SK-N-SH (cell line): ENCODE data around the gene GYPA. TPM values are rescaled to one million over a fixed set of nuclear protein-coding genes. Genes with fewer than 3 reads are reported as not detected.
"Not testable (repeated sequence)": the region's sequence is repeated elsewhere in the genome, so short reads cannot be mapped to it uniquely, and the experiment has no call there.

Experiments used
- CTCF ChIA-PET: fragments of 300-600, 350-600 bp; formaldehyde crosslinking; extraction: SDS; loops from one replicate; lab custom pipeline; 2021; lab: Yijun Ruan, JAX
- POLR2A ChIA-PET: fragments of 350-600 bp; sonication (Branson Sonifier 250); formaldehyde crosslinking; extraction: SDS; loops from one replicate; lab custom pipeline; 2020; ENCODE audit warnings: antibody characterized with exemption, inconsistent platforms; lab: Yijun Ruan, JAX
- DNase-seq: peaks from one replicate; pipeline ENCODE4 v3.0.0; 2012
- H2AFZ ChIP-seq: fragments of 200-600 bp; sonication (generic); 2 replicates; pipeline ENCODE4 v1.8.1; 2016; ENCODE audit warnings: antibody characterized with exemption, mild to moderate bottlenecking, low read depth
- H3F3A ChIP-seq: fragments of 200-600 bp; sonication (generic); replicated peaks from 2 replicates; pipeline ENCODE3; 2016; ENCODE audit warnings: antibody characterized with exemption, mild to moderate bottlenecking; ENCODE audit not compliant: insufficient read depth
- H3K27ac ChIP-seq, 2 experiments: fragments of 200-500 bp in 1 of 2; fragments of 200-600 bp in 1 of 2; sonication (Bioruptor generic) in 1 of 2; sonication (generic), shearing (Covaris generic) in 1 of 2; 2 replicates each; pipeline versions ENCODE4 v1.5.1 to v1.6.1; 2014 to 2016; ENCODE audit warnings: low read depth in 2 of 2, inconsistent platforms in 1 of 2, low read length in 1 of 2, mild to moderate bottlenecking in 1 of 2, mixed read lengths in 1 of 2
- H3K27me3 ChIP-seq: fragments of 200-600 bp; sonication (generic), shearing (Covaris generic); 2 replicates; pipeline ENCODE4 v1.6.1; 2016; ENCODE audit warnings: mixed run types; ENCODE audit not compliant: insufficient read depth
- H3K36me3 ChIP-seq, 2 experiments: fragments of 200-500 bp in 1 of 2; fragments of 200-600 bp in 1 of 2; sonication (Bioruptor generic) in 1 of 2; sonication (generic) in 1 of 2; replicated peaks in 1 of 2; 2 replicates each; pipeline versions ENCODE3 to v1.5.1; 2014 to 2016; ENCODE audit warnings: low read length in 1 of 2, mild to moderate bottlenecking in 1 of 2; ENCODE audit not compliant: insufficient read depth in 2 of 2, control insufficient read depth in 1 of 2
- H3K4me1 ChIP-seq, 2 experiments: fragments of 200-500 bp in 1 of 2; fragments of 200-600 bp in 1 of 2; sonication (Bioruptor generic) in 1 of 2; sonication (generic), shearing (Covaris generic) in 1 of 2; 2 replicates each; pipeline versions ENCODE4 v1.5.1 to v1.6.1; 2014 to 2016; ENCODE audit warnings: low read depth in 1 of 2, low read length in 1 of 2, mixed run types in 1 of 2; ENCODE audit not compliant: insufficient read depth in 2 of 2, control insufficient read depth in 1 of 2
- H3K4me2 ChIP-seq: fragments of 200-600 bp; sonication (generic), shearing (Covaris generic); 2 replicates; pipeline ENCODE4 v1.6.1; 2017; ENCODE audit warnings: mixed run types
- H3K4me3 ChIP-seq, 2 experiments: fragments of 200-500 bp in 1 of 2; fragments of 200-600 bp in 1 of 2; sonication (Bioruptor generic) in 1 of 2; sonication (generic), shearing (Covaris generic) in 1 of 2; 2 replicates each; pipeline versions ENCODE4 v1.5.1 to v1.8.1; 2014 to 2016; ENCODE audit warnings: low read depth in 2 of 2, inconsistent platforms in 1 of 2, low read length in 1 of 2, mild to moderate bottlenecking in 1 of 2, mixed read lengths in 1 of 2, moderate library complexity in 1 of 2
- H3K79me2 ChIP-seq: fragments of 200-600 bp; sonication (generic); 2 replicates; pipeline ENCODE4 v1.8.1; 2017; ENCODE audit warnings: mild to moderate bottlenecking; ENCODE audit not compliant: insufficient read depth
- H3K9ac ChIP-seq: fragments of 200-600 bp; sonication (generic); 2 replicates; pipeline ENCODE4 v1.6.1; 2017; ENCODE audit warnings: mixed run types
- H3K9me2 ChIP-seq: fragments of 200-600 bp; sonication (generic); 2 replicates; pipeline ENCODE4 v1.6.1; 2017; ENCODE audit warnings: mixed run types
- H3K9me3 ChIP-seq: fragments of 200-600 bp; sonication (generic); 2 replicates; pipeline ENCODE4 v1.6.1; 2017; ENCODE audit warnings: mixed run types, mild to moderate bottlenecking, moderate library complexity
- H4K20me1 ChIP-seq: fragments of 200-600 bp; sonication (generic); 2 replicates; pipeline ENCODE4 v1.6.1; 2017; ENCODE audit warnings: mild to moderate bottlenecking, mixed run types; ENCODE audit not compliant: insufficient read depth
- CHD2 ChIP-seq: fragments of 150-350 bp; IDR thresholded peaks from 2 replicates; pipeline ENCODE4 v1.6.1; 2018; ENCODE audit warnings: low read length; ENCODE audit not compliant: partially characterized antibody
- EP300 ChIP-seq, 2 experiments: IDR thresholded peaks; 2 replicates each; pipeline versions ENCODE4 v1.4.0 to v1.6.1; 2012; ENCODE audit warnings: borderline replicate concordance in 1 of 2, low read depth in 1 of 2, low read length in 1 of 2
- GABPA ChIP-seq: IDR thresholded peaks from 2 replicates; pipeline ENCODE4 v1.4.0; 2012; ENCODE audit warnings: low read depth, mild to moderate bottlenecking
- GATA2 ChIP-seq: sonication (generic); formaldehyde crosslinking; IDR thresholded peaks from 2 replicates; pipeline ENCODE4 v1.5.0; 2020; ENCODE audit warnings: mild to moderate bottlenecking, missing genetic modification reagents
- NRF1 ChIP-seq: IDR thresholded peaks from 2 replicates; pipeline ENCODE4 v1.6.1; 2012; ENCODE audit warnings: low read depth, mild to moderate bottlenecking, low read length
- POLR2AphosphoS5 ChIP-seq: IDR thresholded peaks from 2 replicates; pipeline ENCODE4 v1.6.1; 2012; ENCODE audit warnings: low read depth, low read length
- RAD21 ChIP-seq: IDR thresholded peaks from 2 replicates; pipeline ENCODE4 v1.6.1; 2012; ENCODE audit warnings: mild to moderate bottlenecking, low read length
- RCOR1 ChIP-seq: fragments of 150-350 bp; IDR thresholded peaks from 2 replicates; pipeline ENCODE4 v1.6.1; 2017; ENCODE audit warnings: antibody characterized with exemption, low read length
- REST ChIP-seq: IDR thresholded peaks from 2 replicates; pipeline ENCODE4 v1.6.1; 2012; ENCODE audit warnings: mild to moderate bottlenecking, low read depth, low read length, moderate library complexity
- RXRA ChIP-seq: IDR thresholded peaks from 2 replicates; pipeline ENCODE4 v1.4.0; 2012; ENCODE audit warnings: low read depth, mild to moderate bottlenecking, borderline replicate concordance
- TAF1 ChIP-seq: IDR thresholded peaks from 2 replicates; pipeline ENCODE4 v1.6.1; 2012; ENCODE audit warnings: low read depth, mild to moderate bottlenecking, low read length, moderate library complexity, borderline replicate concordance
- YY1 ChIP-seq: IDR thresholded peaks from 2 replicates; pipeline ENCODE4 v1.4.0; 2012; ENCODE audit warnings: low read depth, mild to moderate bottlenecking
- WGBS: methylation state at CpG from one replicate; pipeline ENCODE4 v1.1.6; 2017; ENCODE audit warnings: low lambda C conversion rate; 5-methylcytosine and 5-hydroxymethylcytosine counted together
- polyA plus RNA-seq, 3 experiments: library from polyadenylated mRNA; depleted of rRNA; stranded (reverse); fragments of >200 nt; gene quantifications; 2 replicates each; pipeline ENCODE4 v1.2.3, GENCODE V29; 2012
- TF ChIP-seq, protein P1 (sequence below): IDR thresholded peaks from 2 replicates; pipeline ENCODE4 v1.4.0; 2012; ENCODE audit warnings: low read depth
- TF ChIP-seq, protein P2 (sequence below): IDR thresholded peaks from 2 replicates; pipeline ENCODE4 v1.4.0; 2012; ENCODE audit warnings: low read depth, borderline replicate concordance

GYPA gene
- polyA plus RNA-seq (2012; rRNA removed) = not detected in 2 replicates
- polyA plus RNA-seq (2012; cell fraction: cytosol; rRNA removed) = not detected in 2 replicates
- polyA plus RNA-seq (2012; cell fraction: nucleus; rRNA removed) = not detected in 2 replicates

DNA sequence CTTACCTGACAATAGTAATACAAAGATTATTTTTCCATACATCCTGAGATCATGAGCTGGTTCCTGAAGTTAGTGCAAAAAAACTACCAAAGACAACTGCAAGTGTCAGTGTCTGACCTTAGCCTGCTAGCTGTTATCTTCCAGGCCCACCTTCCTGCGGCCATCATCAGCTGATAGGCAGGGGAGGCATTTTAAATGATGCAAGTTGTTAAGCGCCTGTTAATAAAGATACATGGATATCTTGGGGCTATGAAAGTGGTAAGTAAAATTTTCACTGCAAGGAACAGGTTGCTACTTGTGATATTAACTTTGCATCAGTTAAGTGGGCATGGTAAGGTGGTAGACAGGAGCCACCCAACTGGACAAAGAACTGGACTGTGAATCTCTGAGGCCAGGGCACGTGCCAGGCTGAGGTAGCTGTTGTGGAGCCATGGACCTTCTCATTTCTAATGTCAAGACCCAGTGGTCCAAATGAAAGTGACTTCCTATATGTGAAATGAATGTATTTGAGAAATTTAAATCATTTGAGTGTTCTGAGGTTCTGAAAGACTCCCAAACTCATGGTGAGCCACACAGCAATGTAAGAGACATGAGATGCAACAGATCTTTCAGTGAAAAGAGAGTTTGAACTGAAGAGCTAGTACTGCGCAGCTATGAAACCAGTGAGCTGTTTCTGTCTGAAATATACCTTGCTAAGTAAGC, at the start of gene GYPA:
Gene GYPA, minus strand, starts transcription at position 125 of the 702 bp plus-strand sequence. Its CDS starts 83 bp downstream, at position 42.
- H2AFZ ChIP-seq, CTCF ChIA-PET, H3K27me3 ChIP-seq, H3K4me1 ChIP-seq, H4K20me1 ChIP-seq, H3K4me2 ChIP-seq, DNase-seq, H3K79me2 ChIP-seq, H3K9me3 ChIP-seq, H3K9me2 ChIP-seq, H3K4me3 ChIP-seq, POLR2A ChIA-PET, H3K9ac ChIP-seq, H3K27ac ChIP-seq, H3F3A ChIP-seq, H3K36me3 ChIP-seq: not testable (repeated sequence)
- WGBS = 17% methylated on average over 4 of the region's 4 CpGs

GRCh38 chr4:144190009-144190408, 49.5 kb upstream of the GYPA start:
- H3K27ac ChIP-seq = no peak overlapping the region
- H3K4me2 ChIP-seq = no peak overlapping the region
- TF ChIP-seq GABPA = no peak
- TF ChIP-seq NRF1 = no peak
- no peak for TF ChIP-seq YY1
- no peak for TF ChIP-seq CHD2
- TF ChIP-seq REST = no peak
- TF ChIP-seq, protein P1, sequence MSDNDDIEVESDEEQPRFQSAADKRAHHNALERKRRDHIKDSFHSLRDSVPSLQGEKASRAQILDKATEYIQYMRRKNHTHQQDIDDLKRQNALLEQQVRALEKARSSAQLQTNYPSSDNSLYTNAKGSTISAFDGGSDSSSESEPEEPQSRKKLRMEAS = no peak
- TF ChIP-seq GATA2 (CRISPR knock-in tag) = no peak
- no peak for TF ChIP-seq POLR2AphosphoS5
- TF ChIP-seq, protein P2, sequence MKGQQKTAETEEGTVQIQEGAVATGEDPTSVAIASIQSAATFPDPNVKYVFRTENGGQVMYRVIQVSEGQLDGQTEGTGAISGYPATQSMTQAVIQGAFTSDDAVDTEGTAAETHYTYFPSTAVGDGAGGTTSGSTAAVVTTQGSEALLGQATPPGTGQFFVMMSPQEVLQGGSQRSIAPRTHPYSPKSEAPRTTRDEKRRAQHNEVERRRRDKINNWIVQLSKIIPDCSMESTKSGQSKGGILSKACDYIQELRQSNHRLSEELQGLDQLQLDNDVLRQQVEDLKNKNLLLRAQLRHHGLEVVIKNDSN = no peak
- TF ChIP-seq RXRA = no peak
- TF ChIP-seq RCOR1 = no peak
- no peak for TF ChIP-seq RAD21
- TF ChIP-seq TAF1 = no peak
- TF ChIP-seq EP300 (IDR thresholded peaks at IDR 0.05; ENCODE audit: borderline replicate concordance in 1 of 2, low read depth in 1 of 2, low read length in 1 of 2) = no peak
- H3K36me3 ChIP-seq = no peaks in the 10 kb centered on the region
- no peak overlapping the region for H2AFZ ChIP-seq
- no peak overlapping the region for H3K9ac ChIP-seq
- H4K20me1 ChIP-seq = no peaks in the 10 kb centered on the region
- ChIA-PET POLR2A (no interaction called here), CTCF (no interaction called here)
- no peak overlapping the region for H3K4me3 ChIP-seq
- no peaks in the 10 kb centered on the region for H3F3A ChIP-seq
- no peaks in the 10 kb centered on the region for H3K79me2 ChIP-seq
- no peaks in the 10 kb centered on the region for H3K9me3 ChIP-seq
- no peaks in the 10 kb centered on the region; the same call in 1 of the 2 replicates for H3K27me3 ChIP-seq
- no peaks in the 10 kb centered on the region for H3K4me1 ChIP-seq
- DNase-seq = no peak
- 0% methylated on average over 2 of the region's 2 CpGs for whole genome bisulfite sequencing
- no peaks in the 10 kb centered on the region for H3K9me2 ChIP-seq
